ENCODE results near the gene BCL2L11.

BCL2L11 gene

DNA sequence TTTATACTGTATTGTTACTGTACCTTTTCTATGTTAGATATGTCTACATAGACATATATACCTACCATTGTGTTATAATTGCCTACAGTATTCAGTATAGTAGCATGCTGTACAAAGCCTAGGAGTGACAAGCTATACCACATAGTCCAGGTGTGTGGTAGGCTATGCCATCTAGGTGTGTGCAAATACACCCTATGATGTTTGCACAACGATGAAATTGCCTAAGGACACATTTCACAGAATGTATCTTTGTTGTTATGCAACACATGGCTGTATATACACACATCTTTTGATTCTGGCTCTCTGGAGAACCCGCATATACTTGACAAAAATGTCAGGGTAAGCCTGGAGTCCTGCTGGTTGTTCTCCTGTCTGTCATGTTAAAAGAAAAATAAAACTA, 85.1 kb downstream of the BCL2L11 start:
- TF ChIP-seq, protein P1, sequence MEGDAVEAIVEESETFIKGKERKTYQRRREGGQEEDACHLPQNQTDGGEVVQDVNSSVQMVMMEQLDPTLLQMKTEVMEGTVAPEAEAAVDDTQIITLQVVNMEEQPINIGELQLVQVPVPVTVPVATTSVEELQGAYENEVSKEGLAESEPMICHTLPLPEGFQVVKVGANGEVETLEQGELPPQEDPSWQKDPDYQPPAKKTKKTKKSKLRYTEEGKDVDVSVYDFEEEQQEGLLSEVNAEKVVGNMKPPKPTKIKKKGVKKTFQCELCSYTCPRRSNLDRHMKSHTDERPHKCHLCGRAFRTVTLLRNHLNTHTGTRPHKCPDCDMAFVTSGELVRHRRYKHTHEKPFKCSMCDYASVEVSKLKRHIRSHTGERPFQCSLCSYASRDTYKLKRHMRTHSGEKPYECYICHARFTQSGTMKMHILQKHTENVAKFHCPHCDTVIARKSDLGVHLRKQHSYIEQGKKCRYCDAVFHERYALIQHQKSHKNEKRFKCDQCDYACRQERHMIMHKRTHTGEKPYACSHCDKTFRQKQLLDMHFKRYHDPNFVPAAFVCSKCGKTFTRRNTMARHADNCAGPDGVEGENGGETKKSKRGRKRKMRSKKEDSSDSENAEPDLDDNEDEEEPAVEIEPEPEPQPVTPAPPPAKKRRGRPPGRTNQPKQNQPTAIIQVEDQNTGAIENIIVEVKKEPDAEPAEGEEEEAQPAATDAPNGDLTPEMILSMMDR (IDR thresholded peaks at IDR 0.05) = no peak
- no peak overlapping the region for H3K27ac ChIP-seq
- no peak for DNase-seq

DNA sequence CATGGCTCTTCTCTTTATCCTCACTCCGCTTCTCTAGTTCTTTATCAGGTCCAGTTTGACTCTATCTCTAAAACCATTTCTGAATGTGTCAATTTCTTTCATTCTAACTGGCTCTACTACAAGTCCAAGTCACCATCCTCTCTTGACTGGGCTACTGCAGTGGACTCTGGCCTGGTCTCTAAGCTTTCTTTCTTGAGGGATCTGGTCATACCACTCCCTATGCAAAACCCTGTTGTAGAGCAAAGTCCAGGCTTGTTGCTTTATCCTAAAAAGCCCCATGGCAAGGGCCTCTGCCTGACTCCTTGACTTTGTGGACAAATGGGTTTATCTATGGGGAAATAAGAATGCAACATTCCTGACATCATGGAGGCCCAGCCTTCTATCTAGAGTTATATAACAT, 87.1 kb downstream of the BCL2L11 start:
- no peak overlapping the region for H3K27ac ChIP-seq
- TF ChIP-seq, protein P1 (IDR thresholded peaks at IDR 0.05) = no peak
- H3K9me3 ChIP-seq = no peaks in the 10 kb centered on the region
- no peaks in the 10 kb centered on the region for H3K36me3 ChIP-seq
- H3K27me3 ChIP-seq = no peaks in the 10 kb centered on the region
- intact Hi-C loops (cut with DNase I; ENCODE audit: low total_unique reads) = no loop called here
- H3K4me1 ChIP-seq = no peaks in the 10 kb centered on the region
- DNase-seq = no peak
- H3K4me3 ChIP-seq = no peak overlapping the region

More for the DNA sequence above, 85.1 kb downstream of the BCL2L11 start:
- H3K4me1 ChIP-seq = no peaks in the 10 kb centered on the region
- no peaks in the 10 kb centered on the region for H3K27me3 ChIP-seq
- H3K9me3 ChIP-seq = no peaks in the 10 kb centered on the region
- H3K4me3 ChIP-seq = no peak overlapping the region
- H3K36me3 ChIP-seq = no peaks in the 10 kb centered on the region
- intact Hi-C loops (cut with DNase I; ENCODE audit: low total_unique reads) = no loop called here

DNA sequence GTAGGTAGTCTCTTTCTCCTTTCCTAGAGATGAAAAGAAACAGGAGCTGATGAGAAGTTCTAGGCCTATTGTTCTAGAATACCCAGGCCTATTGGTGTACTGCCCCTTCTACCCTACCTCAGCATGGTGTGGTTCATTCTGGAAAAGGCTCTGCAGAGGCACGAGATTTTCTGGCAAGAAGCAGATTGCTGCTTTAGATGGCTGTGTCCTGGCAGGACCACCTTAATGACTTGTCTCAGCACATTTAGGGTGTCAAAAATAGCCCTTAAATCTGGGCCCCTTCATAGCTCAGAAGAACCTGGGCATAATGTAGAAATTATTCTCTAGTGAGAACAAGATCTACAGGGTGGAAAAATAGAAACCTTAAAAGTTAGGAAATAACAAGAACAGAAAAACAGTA, 87.9 kb downstream of the BCL2L11 start:
- no peaks in the 10 kb centered on the region for H3K27me3 ChIP-seq
- intact Hi-C loops (cut with DNase I; ENCODE audit: low total_unique reads) = no loop called here
- no peaks in the 10 kb centered on the region for H3K4me1 ChIP-seq
- H3K4me3 ChIP-seq = no peak overlapping the region
- peaks cover 0 to 4% (median 0%) of the 10 kb centered on the region in 3 donors for H3K9me3 ChIP-seq
- TF ChIP-seq, protein P1 (IDR thresholded peaks at IDR 0.05) = no peak
- no peaks in the 10 kb centered on the region for H3K36me3 ChIP-seq
- DNase-seq = no peak
- H3K27ac ChIP-seq = no peak overlapping the region

DNA sequence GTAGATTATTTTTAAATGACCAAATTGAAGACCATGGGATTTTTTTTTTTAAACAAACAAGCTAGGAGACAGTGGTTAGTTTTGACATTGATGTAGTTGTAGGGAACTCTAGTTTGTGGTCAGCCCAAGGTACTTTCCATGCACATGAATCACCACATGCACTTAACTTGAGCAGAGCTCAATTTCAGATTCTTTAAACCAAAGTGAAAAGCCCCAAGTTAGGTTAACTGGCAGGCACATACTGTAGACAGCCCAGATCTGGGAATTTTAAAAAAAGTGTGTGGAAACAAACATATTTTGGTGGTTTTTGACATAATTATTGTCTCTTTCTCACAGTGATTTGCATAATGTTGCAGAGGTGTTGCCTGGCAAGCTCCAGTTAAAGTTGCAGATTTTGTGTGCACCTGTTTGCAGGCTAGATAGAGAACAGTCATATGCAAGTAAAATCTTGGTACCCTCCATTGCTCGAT, 88.4 kb downstream of the BCL2L11 start:
- Histone ChIP-seq H3K4me3 (no peak overlapping the region), H3K4me1 (no peaks in the 10 kb centered on the region), H3K27me3 (no peaks in the 10 kb centered on the region), H3K27ac (no peak overlapping the region), H3K36me3 (no peaks in the 10 kb centered on the region), H3K9me3 (peaks cover 0 to 8% (median 0%) of the 10 kb centered on the region in 3 donors)
- intact Hi-C loops (cut with DNase I; ENCODE audit: low total_unique reads) = no loop called here
- no peak for DNase-seq
- TF ChIP-seq, protein P1 (IDR thresholded peaks at IDR 0.05) = no peak

DNA sequence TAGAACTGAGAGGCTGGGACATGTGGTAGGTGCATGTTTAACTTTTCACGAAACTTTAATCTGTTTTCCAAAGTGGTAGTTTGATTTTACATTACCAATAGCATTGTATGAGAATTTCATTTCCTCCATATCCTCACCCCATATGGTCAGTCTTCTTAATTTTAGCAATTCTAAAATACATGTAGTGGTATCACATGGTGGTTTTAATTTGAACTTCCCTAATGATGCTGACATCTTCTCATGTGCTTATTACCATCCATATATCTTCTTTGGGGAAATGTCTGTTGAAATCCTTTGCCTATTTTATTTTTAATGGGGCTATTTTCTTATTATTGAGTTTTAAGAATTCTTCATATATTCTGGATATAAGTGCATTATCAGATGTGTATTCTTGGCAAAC, 89.3 kb downstream of the BCL2L11 start:
- intact Hi-C loops (cut with DNase I; ENCODE audit: low total_unique reads) = no loop called here

More for the DNA sequence above, 89.3 kb downstream of the BCL2L11 start:
- no peaks in the 10 kb centered on the region for H3K4me1 ChIP-seq
- peaks cover 0 to 18% (median 0%) of the 10 kb centered on the region in 3 donors for H3K9me3 ChIP-seq
- no peaks in the 10 kb centered on the region for H3K27me3 ChIP-seq
- no peak overlapping the region for H3K27ac ChIP-seq
- DNase-seq = no peak
- no peak overlapping the region for H3K4me3 ChIP-seq
- TF ChIP-seq, protein P1 (IDR thresholded peaks at IDR 0.05) = no peak
- no peaks in the 10 kb centered on the region for H3K36me3 ChIP-seq

Measured in tibial artery (tissue), 4 donors.